Urinary bladder (tissue), 4 donors: ENCODE data around the gene LYAR. TPM values are rescaled to one million over a fixed set of nuclear protein-coding genes. Genes with fewer than 3 reads are reported as not detected.
A peak's percentile ranks its signal among the peaks of the same experiment; 100 is the strongest.
"Not testable (repeated sequence)": the region's sequence is repeated elsewhere in the genome, so short reads cannot be mapped to it uniquely, and the experiment has no call there.

ENCODE experiments used
- DNase-seq: peaks from one replicate; pipeline ENCODE4 v3.0.0-alpha.2; 2015; ENCODE audit errors: extremely low spot score
- H3K27ac ChIP-seq: one replicate; pipeline ENCODE4 v1.5.1; 2013; ENCODE audit warnings: low read depth, mild to moderate bottlenecking, moderate library complexity
- H3K36me3 ChIP-seq: one replicate; pipeline ENCODE4 v1.6.1; 2013; ENCODE audit warnings: mild to moderate bottlenecking, moderate library complexity; ENCODE audit not compliant: insufficient read depth
- H3K4me1 ChIP-seq: one replicate; pipeline ENCODE4 v1.6.1; 2013; ENCODE audit warnings: mild to moderate bottlenecking, moderate library complexity; ENCODE audit not compliant: insufficient read depth
- H3K4me3 ChIP-seq: one replicate; pipeline ENCODE4 v1.5.1; 2013; ENCODE audit warnings: low read depth, low read length
- WGBS: extraction: QIAGEN DNeasy Blood & Tissue Kit; methylation state at CpG from one replicate; pipeline ENCODE4 v1.1.7; 2013; 5-methylcytosine and 5-hydroxymethylcytosine counted together
- polyA plus RNA-seq: library from polyadenylated mRNA; stranded (reverse); fragments of 200-250 nt; gene quantifications from one replicate; pipeline ENCODE4 v1.2.3, GENCODE V29; 2013
- total RNA-seq: library from RNA; depleted of rRNA; stranded (reverse); fragments of >200 nt; gene quantifications from one replicate; pipeline ENCODE4 v1.2.3, GENCODE V29; 2014
- donor health status: healthy with polysubstance abuse.
- donor health status: healthy.

LYAR gene
- total and polyA plus RNA-seq, 2 donors = 9.1 to 14.2 TPM

DNA sequence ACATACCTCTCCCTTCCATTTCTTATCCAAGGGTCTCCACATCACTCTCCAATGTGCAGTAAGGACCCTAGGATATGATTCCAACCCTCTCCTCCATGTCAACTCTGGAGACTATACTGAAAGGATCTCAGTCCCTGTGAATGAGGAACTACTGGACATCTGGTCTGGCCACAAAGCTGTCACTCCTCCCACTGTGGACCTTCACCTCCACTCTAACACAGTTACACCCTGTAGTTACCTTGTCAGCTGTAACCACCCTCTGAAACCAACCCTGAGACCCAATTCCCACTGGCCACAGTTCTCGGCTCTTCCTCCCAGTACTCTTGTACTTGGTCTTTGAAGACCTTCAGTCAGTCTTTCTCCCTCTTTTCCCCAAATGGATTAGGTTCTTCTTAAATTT lies 44.8 kb downstream of the LYAR start:
- 96% methylated on average over 1 of the region's 1 CpG for WGBS
- no peak overlapping the region for H3K4me3 ChIP-seq
- H3K4me1 ChIP-seq = no peaks in the 10 kb centered on the region
- no peak overlapping the region for H3K27ac ChIP-seq
- no peak for DNase-seq
- no peaks in the 10 kb centered on the region for H3K36me3 ChIP-seq

DNA sequence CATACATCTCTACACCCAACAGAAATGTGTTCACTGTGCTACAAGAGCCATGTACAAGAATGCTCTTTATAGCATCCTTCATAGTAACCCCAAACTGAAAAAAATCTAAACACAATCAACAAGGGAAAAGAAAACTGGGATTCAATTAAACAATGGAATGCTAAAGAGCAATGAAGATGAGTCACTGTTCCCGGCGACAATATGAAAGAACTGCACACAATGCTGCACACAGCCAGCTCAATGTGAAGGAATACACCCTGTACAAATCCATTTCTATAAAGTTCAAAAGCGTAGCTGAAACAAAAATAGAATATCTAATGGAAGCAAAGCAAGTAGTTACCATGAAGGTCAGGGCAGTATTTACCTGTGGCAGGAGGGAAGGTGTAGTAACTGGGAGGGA lies 50.4 kb downstream of the LYAR start:
- not testable (repeated sequence) for H3K4me1 ChIP-seq, H3K4me3 ChIP-seq, H3K27ac ChIP-seq, DNase-seq, H3K36me3 ChIP-seq
- WGBS = 95% methylated on average over 3 of the region's 3 CpGs

DNA sequence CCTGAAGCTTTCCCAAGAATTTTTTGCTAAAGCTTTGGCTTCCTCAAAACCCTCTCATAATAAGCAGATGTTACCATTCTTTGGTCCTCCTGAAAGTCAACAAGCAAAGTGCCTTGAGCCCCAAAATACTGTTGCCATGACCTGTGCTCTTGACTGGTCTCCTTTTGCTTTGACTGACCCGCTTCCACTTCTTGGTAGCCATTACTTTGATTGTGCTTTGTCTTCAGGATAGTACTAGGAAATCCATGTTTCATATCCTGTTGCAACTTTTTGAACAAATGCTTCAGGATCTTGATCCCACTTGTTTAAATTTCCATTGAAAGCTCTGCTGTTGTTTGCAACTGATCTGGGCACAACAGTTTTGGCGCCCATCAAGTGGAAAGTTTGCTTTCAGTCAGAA lies 56.3 kb downstream of the LYAR start:
- no peaks in the 10 kb centered on the region for H3K4me1 ChIP-seq
- no peak overlapping the region for H3K27ac ChIP-seq
- 96% methylated on average over 2 of the region's 2 CpGs for WGBS
- no peak overlapping the region for H3K4me3 ChIP-seq
- H3K36me3 ChIP-seq = no peaks in the 10 kb centered on the region
- DNase-seq = no peak

DNA sequence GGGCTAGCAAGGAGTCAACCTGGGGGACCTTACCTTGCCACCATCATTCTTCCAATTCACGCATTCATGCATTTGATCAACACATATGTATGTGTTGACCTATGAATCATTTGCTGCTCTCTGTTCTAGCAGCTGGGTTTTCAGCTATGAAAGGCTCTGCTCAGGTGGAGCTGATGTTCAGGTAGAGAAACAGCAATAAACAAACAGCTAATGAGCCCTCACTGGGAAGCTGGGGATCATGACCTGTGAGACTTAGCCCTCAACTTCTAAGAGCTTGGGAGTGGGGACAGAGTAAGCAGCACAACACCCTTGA lies 61.6 kb downstream of the LYAR start:
- 63% methylated on average over 1 of the region's 1 CpG for WGBS
- Histone ChIP-seq H3K4me1 (no peaks in the 10 kb centered on the region), H3K27ac (no peak overlapping the region), H3K36me3 (no peaks in the 10 kb centered on the region), H3K4me3 (no peak overlapping the region)
- no peak for DNase-seq

DNA sequence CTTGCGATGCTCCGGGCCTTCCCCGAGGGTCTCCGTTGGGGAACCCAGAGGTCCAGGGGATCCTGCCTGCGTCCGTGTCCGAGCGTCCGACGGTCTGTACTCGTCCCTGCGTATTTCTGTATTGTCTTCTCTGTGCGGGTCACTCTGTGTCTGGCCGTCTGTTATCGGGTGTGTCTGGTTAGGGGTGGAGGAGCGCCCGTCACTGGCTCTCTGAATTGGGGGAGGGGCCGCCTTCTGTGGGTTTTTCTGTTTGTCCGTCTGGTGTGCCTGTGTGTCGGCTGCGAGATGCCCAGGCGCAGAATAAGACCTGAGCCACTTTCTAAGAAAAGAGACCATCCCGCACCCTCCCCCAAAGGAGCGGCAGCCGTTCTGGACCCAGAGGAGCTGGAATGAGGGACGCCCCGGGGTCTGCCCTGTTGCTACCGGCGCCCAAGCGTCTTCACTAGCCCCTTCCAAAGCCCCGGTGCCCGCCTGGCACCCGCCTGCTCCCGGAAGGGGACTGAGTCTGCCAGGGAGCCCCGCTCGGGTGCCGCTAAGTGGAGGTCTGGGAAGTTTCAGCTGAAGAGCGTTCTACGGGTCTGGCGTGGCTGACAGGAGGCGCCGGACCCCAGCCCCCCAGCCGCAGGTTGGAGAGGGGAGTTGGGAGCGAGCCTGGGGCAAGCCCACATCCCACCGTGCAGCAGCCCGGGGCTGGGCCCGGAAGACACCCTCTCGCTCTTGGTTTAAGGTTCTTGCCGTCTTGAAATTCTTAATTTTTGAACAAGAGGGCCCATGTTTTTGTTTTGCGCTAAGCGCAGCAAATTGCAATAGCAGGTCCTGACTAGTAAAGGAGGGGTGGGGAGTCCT lies 62.2 kb downstream of the LYAR start:
- Histone ChIP-seq H3K4me3 (no peak overlapping the region), H3K36me3 (no peaks in the 10 kb centered on the region), H3K4me1 (no peaks in the 10 kb centered on the region), H3K27ac (no peak overlapping the region)
- WGBS = 7% methylated on average over 51 of the region's 51 CpGs
- DNase-seq = no peak

DNA sequence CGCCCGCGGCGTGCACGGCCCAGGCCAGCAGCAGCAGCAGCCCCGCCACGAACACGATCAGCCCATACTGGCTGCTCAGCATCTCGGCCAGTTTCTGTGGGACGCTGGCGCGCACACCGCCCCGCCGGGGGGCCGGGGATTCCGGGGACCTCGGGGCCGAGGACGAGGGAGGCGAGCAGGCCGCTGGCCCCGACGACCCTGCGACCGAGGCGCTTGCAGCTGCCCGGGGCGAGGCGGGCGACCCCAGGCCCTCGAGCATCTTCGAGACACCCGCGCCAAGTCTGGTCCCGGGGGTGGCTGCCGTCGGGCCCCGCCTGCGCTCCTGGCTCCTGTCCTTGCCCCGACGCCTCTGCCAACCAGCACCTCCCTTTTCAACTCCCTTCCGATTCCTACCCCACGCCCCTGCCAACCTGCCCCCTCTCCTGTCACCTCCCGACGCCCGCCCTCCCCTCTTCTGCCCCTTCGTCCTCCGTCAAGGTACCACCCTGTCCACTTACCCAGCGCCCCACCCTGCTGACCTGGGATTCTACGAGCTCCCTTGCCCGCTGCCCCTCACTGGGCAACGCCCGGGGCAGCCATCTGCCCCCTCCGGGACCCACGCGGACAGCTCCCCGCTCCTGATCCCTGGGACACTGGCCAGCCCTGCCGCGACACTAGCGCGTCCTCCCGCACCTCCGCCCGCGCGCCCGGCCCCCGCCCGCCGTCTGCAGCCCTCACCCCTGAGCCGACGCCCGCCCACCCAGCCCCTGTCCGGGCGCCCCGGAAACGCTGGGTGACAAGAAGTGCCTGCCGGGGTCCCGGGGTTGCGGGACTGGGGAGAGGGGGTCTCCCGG lies 63.1 kb downstream of the LYAR start, which contains the start of gene OTOP1:
OTOP1 (minus strand) TSS at position 324 of the 833 bp plus-strand sequence; CDS start at position 259, 65 bp downstream.
- Histone ChIP-seq H3K4me1 (no peaks in the 10 kb centered on the region), H3K4me3 (peak within 1 kb of the TSS; percentile 9), H3K36me3 (no peaks in the 10 kb centered on the region), H3K27ac (no peak within 1 kb of the TSS)
- no peak for DNase-seq
- WGBS = 13% methylated on average over 82 of the region's 82 CpGs

DNA sequence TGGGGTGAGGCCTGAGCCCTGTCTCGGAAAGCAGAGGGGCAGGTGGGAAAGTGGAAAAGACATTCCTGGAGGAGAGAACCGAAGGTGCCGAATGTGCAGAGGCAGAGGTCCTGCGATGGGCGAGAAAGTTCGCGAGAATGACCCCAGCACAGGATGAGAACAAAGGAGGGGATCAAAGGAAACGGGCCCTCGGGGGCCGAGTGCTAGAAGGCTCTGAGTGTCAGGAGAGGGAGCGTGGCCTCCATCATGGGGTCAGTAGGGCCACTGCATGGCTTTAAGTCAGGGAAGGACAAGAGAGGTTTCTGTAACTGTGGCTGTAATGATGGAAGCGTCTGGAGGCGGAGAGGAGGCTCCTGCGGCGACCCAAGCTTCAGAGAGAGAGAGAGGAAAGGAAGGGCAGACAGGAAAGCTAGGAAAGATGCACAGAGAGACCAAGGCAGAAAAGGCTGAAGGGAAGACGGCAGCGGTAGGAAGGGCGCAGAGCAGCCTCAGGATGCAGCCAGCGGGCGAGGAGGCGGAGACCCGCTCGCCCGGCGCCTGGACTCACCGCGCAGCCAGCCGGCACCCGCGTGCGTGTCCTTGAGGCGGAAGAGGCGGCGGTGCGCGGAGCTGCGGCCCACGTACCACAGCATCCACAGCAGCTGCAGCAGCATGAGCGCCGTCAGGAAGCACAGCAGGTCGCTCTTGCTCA lies 63.9 kb downstream of the LYAR start:
- H3K4me3 ChIP-seq = no peak overlapping the region
- H3K4me1 ChIP-seq = no peaks in the 10 kb centered on the region
- DNase-seq = no peak
- H3K27ac ChIP-seq = no peak overlapping the region
- 10% methylated on average over 41 of the region's 41 CpGs for WGBS
- H3K36me3 ChIP-seq = no peaks in the 10 kb centered on the region

Other genes with a start within 250 kb of the LYAR start
- gene OTOP1, start 63.2 kb downstream of the LYAR start, total RNA-seq = not detected
- not detected for gene OTOP1, start 63.2 kb downstream of the LYAR start, polyA plus RNA-seq
- 33.0 TPM for gene TMEM128, start 41.9 kb downstream of the LYAR start, total RNA-seq
- 31.3 TPM for gene TMEM128, start 41.9 kb downstream of the LYAR start, polyA plus RNA-seq
- gene ZBTB49, start 97 bp upstream of the LYAR start, total RNA-seq = 8.2 TPM
- 5.9 TPM for gene ZBTB49, start 97 bp upstream of the LYAR start, polyA plus RNA-seq
- gene NSG1, start 96.9 kb upstream of the LYAR start, total RNA-seq = 5.4 TPM
- 10.5 TPM for gene NSG1, start 96.9 kb upstream of the LYAR start, polyA plus RNA-seq